WTC11 (cell line): ENCODE measurements around the gene ARF6. TPM values are rescaled to one million over a fixed set of nuclear protein-coding genes. Genes with fewer than 3 reads are reported as not detected.
A peak's percentile ranks its signal among the peaks of the same experiment; 100 is the strongest.

Experiments
- ATAC-seq: fragments of 200-7000 bp; cut with Tn5 transposase; 2 replicates; pipeline ENCODE4 v1.10.0; 2021; ENCODE audit warnings: mild to moderate bottlenecking, moderate library complexity
- CTCF ChIA-PET: fragments of 300-600 bp; sonication (Branson Sonifier 250); formaldehyde crosslinking; loops from one replicate; lab custom pipeline; 2021; ENCODE audit warnings: antibody characterized with exemption; lab: Charles Lee
- POLR2A ChIA-PET: fragments of 350-600 bp; sonication (Branson Sonifier 250); formaldehyde crosslinking; loops from one replicate; lab custom pipeline; 2021; ENCODE audit warnings: antibody characterized with exemption; lab: Charles Lee
- DNase-seq: peaks from one replicate; pipeline ENCODE4 v3.0.0; 2021; ENCODE audit warnings: low spot score
- H3K27ac Mint-ChIP-seq: 2 replicates; pipeline ENCODE4 v1.8.0; 2021; ENCODE audit warnings: mixed read lengths
- H3K27me3 Mint-ChIP-seq: 2 replicates; pipeline ENCODE4 v1.8.0; 2021; ENCODE audit warnings: low read depth, mild to moderate bottlenecking, moderate library complexity, mixed read lengths
- H3K36me3 Mint-ChIP-seq: 2 replicates; pipeline ENCODE4 v1.8.0; 2021; ENCODE audit warnings: mixed read lengths
- H3K4me1 Mint-ChIP-seq: 2 replicates; pipeline ENCODE4 v1.8.0; 2022; ENCODE audit warnings: mixed read lengths
- H3K4me3 Mint-ChIP-seq: 2 replicates; pipeline ENCODE4 v1.8.0; 2021; ENCODE audit warnings: mild to moderate bottlenecking, moderate library complexity, mixed read lengths
- H3K9me3 Mint-ChIP-seq: 2 replicates; pipeline ENCODE4 v1.8.0; 2021; ENCODE audit warnings: mixed read lengths
- ATF1 ChIP-seq: sonication (generic); formaldehyde crosslinking; IDR thresholded peaks from 2 replicates; pipeline ENCODE4 v1.8.1; 2023; ENCODE audit warnings: mild to moderate bottlenecking, moderate library complexity, missing genetic modification reagents
- CREB1 ChIP-seq: sonication (generic); formaldehyde crosslinking; IDR thresholded peaks from 2 replicates; pipeline ENCODE4 v1.8.0; 2023; ENCODE audit warnings: mild to moderate bottlenecking, missing genetic modification reagents
- CTCF ChIP-seq: fragments of 200-600 bp; IDR thresholded peaks from 2 replicates; pipeline ENCODE4 v1.8.0; 2022; ENCODE audit warnings: antibody characterized with exemption
- E2F1 ChIP-seq: sonication (generic); formaldehyde crosslinking; IDR thresholded peaks from 2 replicates; pipeline ENCODE4 v1.8.0; 2022; ENCODE audit warnings: mild to moderate bottlenecking, missing genetic modification reagents
- EMX1 ChIP-seq: fragments of 250-450 bp; sonication (Bioruptor Pico); IDR thresholded peaks from 2 replicates; pipeline ENCODE4 v1.8.0; 2021; ENCODE audit warnings: mild to moderate bottlenecking
- FOXK1 ChIP-seq: sonication (generic); formaldehyde crosslinking; IDR thresholded peaks from 2 replicates; pipeline ENCODE4 v1.8.0; 2022; ENCODE audit warnings: mild to moderate bottlenecking, moderate library complexity, missing genetic modification reagents
- GTF2I ChIP-seq: fragments of 250-450 bp; sonication (Bioruptor Pico); conservative IDR thresholded peaks from 2 replicates; pipeline ENCODE4 v1.4.0; 2021; ENCODE audit warnings: mild to moderate bottlenecking
- JAZF1 ChIP-seq: fragments of 250-450 bp; sonication (Bioruptor Pico); IDR thresholded peaks from 2 replicates; pipeline ENCODE4 v1.9.0; 2021; ENCODE audit warnings: moderate library complexity, mild to moderate bottlenecking, inconsistent platforms
- NFE2L1 ChIP-seq: sonication (generic); formaldehyde crosslinking; IDR thresholded peaks from 2 replicates; pipeline ENCODE4 v1.8.1; 2023; ENCODE audit warnings: missing genetic modification reagents
- NR1H2 ChIP-seq: sonication (generic); formaldehyde crosslinking; IDR thresholded peaks from 2 replicates; pipeline ENCODE4 v1.9.0; 2021; ENCODE audit warnings: mild to moderate bottlenecking, moderate library complexity, missing genetic modification reagents
- TEAD4 ChIP-seq: sonication (generic); formaldehyde crosslinking; IDR thresholded peaks from 2 replicates; pipeline ENCODE4 v1.8.0; 2022; ENCODE audit warnings: mild to moderate bottlenecking, missing genetic modification reagents
- ZBTB43 ChIP-seq: sonication (generic); formaldehyde crosslinking; IDR thresholded peaks from 2 replicates; pipeline ENCODE4 v1.8.1; 2023; ENCODE audit warnings: mild to moderate bottlenecking, missing genetic modification reagents
- ZNF138 ChIP-seq: sonication (generic); formaldehyde crosslinking; conservative IDR thresholded peaks from 2 replicates; pipeline ENCODE4 v1.8.1; 2022; ENCODE audit warnings: mild to moderate bottlenecking, moderate library complexity, missing genetic modification reagents
- ZNF512 ChIP-seq: sonication (generic); formaldehyde crosslinking; IDR thresholded peaks from 2 replicates; pipeline ENCODE4 v1.8.1; 2022; ENCODE audit warnings: missing genetic modification reagents, borderline replicate concordance
- total RNA-seq: library from RNA; stranded (reverse); gene quantifications from 3 replicates; pipeline ENCODE4 v1.2.3, GENCODE V29; 2021
- TF ChIP-seq, protein P1 (sequence below): sonication (generic); formaldehyde crosslinking; IDR thresholded peaks from 2 replicates; pipeline ENCODE4 v1.8.0; 2022; ENCODE audit warnings: mild to moderate bottlenecking, missing genetic modification reagents
- TF ChIP-seq, protein P2 (sequence below): fragments of 250-450 bp; sonication (Bioruptor Pico); IDR thresholded peaks from 2 replicates; pipeline ENCODE4 v1.9.0; 2021; ENCODE audit warnings: mild to moderate bottlenecking

ARF6 gene
- total RNA-seq, 1 experiment from 2014 or later = 55.9 TPM

- Mint-ChIP-seq H3K27me3 (0 out of 2 replicates have a peak, but pooled peaks cover 3% of the 10 kb centered on the region), H3K36me3 (no peaks in the 10 kb centered on the region), H3K4me3 (no peak overlapping the region), H3K27ac (no peak overlapping the region), H3K9me3 (peaks cover 8% of the 10 kb centered on the region), H3K4me1 (peaks cover 13% of the 10 kb centered on the region)
- ATAC-seq (no peak), DNase-seq (no peak)
- TF ChIP-seq ZNF512 (CRISPR knock-in tag) (no peak), NR1H2 (CRISPR knock-in tag) (no peak), FOXK1 (CRISPR knock-in tag) (no peak), ATF1 (no peak), E2F1 (CRISPR knock-in tag) (no peak), ZBTB43 (CRISPR knock-in tag) (no peak)
- TF ChIP-seq, protein P1, sequence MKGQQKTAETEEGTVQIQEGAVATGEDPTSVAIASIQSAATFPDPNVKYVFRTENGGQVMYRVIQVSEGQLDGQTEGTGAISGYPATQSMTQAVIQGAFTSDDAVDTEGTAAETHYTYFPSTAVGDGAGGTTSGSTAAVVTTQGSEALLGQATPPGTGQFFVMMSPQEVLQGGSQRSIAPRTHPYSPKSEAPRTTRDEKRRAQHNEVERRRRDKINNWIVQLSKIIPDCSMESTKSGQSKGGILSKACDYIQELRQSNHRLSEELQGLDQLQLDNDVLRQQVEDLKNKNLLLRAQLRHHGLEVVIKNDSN (CRISPR knock-in tag) = no peak
- ChIA-PET POLR2A (no interaction called here), CTCF (interaction anchor here (0.8 kb wide), 1 partner anchor 11 kb away, joined by 3 read pairs; no protein-coding TSS in a partner anchor)
These were observed 16.2 kb upstream of the ARF6 start for GRCh38 chr14:49876563-49877127.

- TF ChIP-seq EMX1 (CRISPR knock-in tag) = 0 out of 2 replicates have a peak, but pooled peaks have one; percentile 73
- peak; percentile 67 for TF ChIP-seq CTCF
- TF ChIP-seq CREB1 (CRISPR knock-in tag) = no peak
- 0 out of 2 replicates have a peak, but pooled peaks have one; percentile 34 for TF ChIP-seq GTF2I (CRISPR knock-in tag)
- Mint-ChIP-seq H3K27me3 (no peaks in the 10 kb centered on the region), H3K27ac (no peak overlapping the region), H3K9me3 (peaks cover 7% of the 10 kb centered on the region), H3K4me1 (peaks cover 36% of the 10 kb centered on the region), H3K36me3 (peaks cover 3% of the 10 kb centered on the region; the same call in 1 of the 2 replicates), H3K4me3 (no peak overlapping the region)
- POLR2A ChIA-PET = interaction anchor here (0.6 to 1.1 kb wide), 4 partner anchors 12 to 235 kb away, joined by 3 to 6 read pairs (median 4); no protein-coding TSS in a partner anchor
- DNase-seq (peak; percentile 67), ATAC-seq (peak; percentile 85)
- CTCF ChIA-PET = interaction anchor here (0.6 to 3.5 kb wide), 29 partner anchors 13 to 345 kb away, joined by 3 to 47 read pairs (median 4); partner anchors contain the start of genes ARF6, NEMF and VCPKMT
These were observed 13.2 kb upstream of the ARF6 start for GRCh38 chr14:49879646-49880204.

DNA sequence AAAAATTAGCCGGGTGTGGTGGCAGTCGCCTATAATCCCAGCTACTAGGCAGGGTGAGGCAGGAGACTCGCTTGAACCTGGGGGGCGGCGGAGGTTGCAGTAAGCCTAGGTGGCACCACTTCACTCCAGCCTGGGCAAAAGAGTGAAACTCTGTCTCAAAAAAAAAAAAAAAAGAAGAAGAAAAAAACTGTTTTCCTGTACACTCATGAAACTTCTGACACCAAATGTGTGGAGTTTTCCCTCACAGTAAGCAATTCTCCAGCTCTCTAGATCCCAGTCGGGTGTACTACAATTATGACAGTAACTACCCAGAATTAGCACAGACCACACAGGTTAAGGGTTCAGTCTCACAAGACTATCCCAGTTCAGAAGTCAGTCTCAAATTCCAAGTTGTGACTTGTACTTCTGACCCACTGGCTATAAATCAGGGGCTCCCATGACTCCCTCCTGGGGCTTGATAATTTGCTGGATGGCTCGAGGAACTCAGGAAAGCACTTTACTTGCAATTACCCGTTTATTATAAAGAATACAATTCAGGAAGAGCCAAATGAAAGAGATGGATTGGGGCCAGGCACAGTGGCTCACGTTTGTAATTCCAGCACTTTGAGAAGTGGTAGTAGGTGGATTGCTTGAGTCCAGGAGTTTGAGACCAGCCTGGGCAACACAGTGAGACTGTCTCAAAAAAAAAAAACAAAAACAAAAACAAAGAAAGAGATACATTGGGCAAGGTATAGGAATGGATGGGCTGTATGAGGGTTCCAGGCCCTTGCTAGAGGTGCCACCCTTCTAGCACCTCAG is 12.4 kb upstream of the ARF6 start:
- no peaks in the 10 kb centered on the region for H3K27me3 Mint-ChIP-seq
- no peak overlapping the region for H3K4me3 Mint-ChIP-seq
- CTCF ChIA-PET = interaction anchor here (0.8 to 3.5 kb wide), 22 partner anchors 12 to 334 kb away, joined by 3 to 47 read pairs (median 5); partner anchors contain the start of genes ARF6, NEMF and VCPKMT
- ATAC-seq (no peak), DNase-seq (no peak)
- POLR2A ChIA-PET = interaction anchor here (0.6 to 1.1 kb wide), 3 partner anchors 11 to 18 kb away, joined by 3 to 5 read pairs (median 4); no protein-coding TSS in a partner anchor
- peaks cover 43% of the 10 kb centered on the region for H3K4me1 Mint-ChIP-seq
- H3K27ac Mint-ChIP-seq = peak overlapping the region; percentile 80; the same call in 1 of the 2 replicates
- H3K36me3 Mint-ChIP-seq = peaks cover 3% of the 10 kb centered on the region; the same call in 1 of the 2 replicates
- H3K9me3 Mint-ChIP-seq = peaks cover 7% of the 10 kb centered on the region
- no peak for TF ChIP-seq ZNF512 (CRISPR knock-in tag)
- no peak for TF ChIP-seq JAZF1
- no peak for TF ChIP-seq TEAD4 (CRISPR knock-in tag)
- no peak for TF ChIP-seq NFE2L1 (CRISPR knock-in tag)
- no peak for TF ChIP-seq ZNF138 (CRISPR knock-in tag)
- TF ChIP-seq E2F1 (CRISPR knock-in tag) = no peak
- TF ChIP-seq, protein P2, sequence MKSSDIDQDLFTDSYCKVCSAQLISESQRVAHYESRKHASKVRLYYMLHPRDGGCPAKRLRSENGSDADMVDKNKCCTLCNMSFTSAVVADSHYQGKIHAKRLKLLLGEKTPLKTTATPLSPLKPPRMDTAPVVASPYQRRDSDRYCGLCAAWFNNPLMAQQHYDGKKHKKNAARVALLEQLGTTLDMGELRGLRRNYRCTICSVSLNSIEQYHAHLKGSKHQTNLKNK (CRISPR knock-in tag) = no peak
